ENCODE measurements around the gene TEN1. TPM values are rescaled to one million over a fixed set of nuclear protein-coding genes. Genes with fewer than 3 reads are reported as not detected.

TEN1 gene
- total RNA-seq, 2 experiments from 2014 or later, result 9.8 to 13.6 TPM

DNA sequence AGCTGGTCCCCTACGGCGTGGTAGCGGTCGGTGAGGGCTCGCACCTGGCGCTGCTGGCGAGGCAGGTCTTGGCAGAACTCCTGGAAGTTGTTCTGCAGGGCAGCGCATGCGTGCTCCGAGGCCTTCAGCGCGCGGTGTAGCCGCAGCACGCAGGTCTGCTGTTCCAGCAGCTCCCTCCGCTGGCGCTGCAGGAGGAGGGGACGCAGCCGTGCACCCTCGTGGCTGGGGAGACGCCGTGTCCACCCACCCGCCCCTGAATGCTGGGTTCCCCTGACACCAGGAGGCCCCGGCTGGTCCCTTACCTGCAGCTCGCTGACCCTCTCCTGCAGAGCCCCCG, 35.9 kb downstream of the TEN1 start:
- Mint-ChIP-seq H3K4me1 (peaks cover 3% of the 10 kb centered on the region), H3K27me3 (no peaks in the 10 kb centered on the region), H3K36me3 (ENCODE audit: low read depth) (no peaks in the 10 kb centered on the region), H3K27ac (no peak overlapping the region), H3K4me3 (no peak overlapping the region), H3K9me3 (ENCODE audit: low read depth) (no peaks in the 10 kb centered on the region)
- ChIA-PET CTCF (interaction anchor here (0.7 to 10.4 kb wide), 37 partner anchors 8 to 1895 kb away, joined by 3 to 139 read pairs (median 4); partner anchors contain the start of genes CDK3, EXOC7, GALR2 and MRPL38), POLR2A (no interaction called here)
- intact Hi-C loops (cut with DNase I, micrococcal nuclease), result loop anchor here (1.0 to 5.0 kb wide), 7 partner anchors 62 to 287 kb away; partner anchors contain the start of genes EXOC7 (in 2 of the 2) and ZACN (in 1 of the 2)
- no peak for DNase-seq
- ATAC-seq, result no peak

DNA sequence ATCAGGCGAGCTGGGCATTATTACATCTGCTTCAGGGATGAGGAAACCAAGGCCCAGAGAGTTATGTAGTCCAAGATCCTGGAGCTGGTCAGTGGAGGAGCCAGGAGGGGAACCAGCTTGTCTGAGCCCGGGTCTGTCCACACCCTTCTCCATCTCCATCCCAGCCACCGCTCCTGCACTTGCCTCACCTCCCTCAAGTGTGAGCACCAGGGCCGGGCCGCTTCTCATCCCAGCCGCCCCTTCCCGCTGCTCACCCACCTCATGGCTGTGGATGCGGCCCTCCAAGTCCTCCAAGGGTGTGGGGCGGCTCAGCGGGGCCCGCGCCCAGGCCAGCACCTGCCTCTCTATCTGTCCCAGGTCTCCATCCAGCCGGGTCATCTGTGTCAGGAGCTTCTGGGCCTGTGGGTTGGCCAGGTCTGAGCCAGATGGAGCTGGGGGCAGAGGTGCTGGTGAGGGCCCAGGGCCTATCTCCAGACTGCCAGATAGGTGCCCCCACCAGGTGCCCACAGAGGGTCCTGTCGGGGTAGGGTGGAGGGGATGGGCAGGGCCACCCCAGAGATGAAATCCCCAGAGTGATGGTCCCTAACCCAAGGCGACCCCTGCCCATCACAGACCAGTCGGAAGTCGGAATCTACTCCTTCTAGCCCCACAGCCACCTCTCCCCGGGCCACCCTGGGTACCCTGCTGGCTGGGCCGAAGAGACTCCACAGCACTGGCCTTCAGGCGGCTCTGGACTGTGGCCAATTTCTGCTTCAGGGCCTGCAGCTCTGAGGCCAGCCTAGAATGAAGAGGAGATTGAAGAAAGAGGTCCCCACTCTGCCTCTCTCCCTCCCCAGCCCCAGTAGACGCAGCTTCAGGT, 38.7 kb downstream of the TEN1 start:
- no peak overlapping the region for H3K27ac Mint-ChIP-seq

DNA sequence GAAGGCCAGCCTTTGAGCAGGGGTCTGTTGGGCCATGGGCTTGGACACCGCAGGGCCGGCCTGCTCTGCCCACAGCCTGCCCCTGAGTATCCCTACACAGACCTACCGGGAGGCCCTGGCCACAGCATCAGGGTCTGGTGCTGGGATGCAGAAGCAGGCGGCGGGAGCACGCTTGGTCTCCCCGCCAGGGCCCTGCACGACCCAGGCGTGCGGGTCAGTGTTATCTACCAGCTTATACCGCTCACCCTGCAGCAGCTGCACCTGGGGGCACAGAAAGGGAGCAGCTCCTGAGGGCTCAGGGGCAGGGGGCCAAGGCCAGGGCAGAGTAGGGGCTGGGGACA, 39.3 kb downstream of the TEN1 start:
- ATAC-seq (no peak), DNase-seq (no peak)
- intact Hi-C loops (cut with DNase I, micrococcal nuclease), result no loop called here
- peaks cover 3% of the 10 kb centered on the region for H3K4me1 Mint-ChIP-seq
- H3K27ac Mint-ChIP-seq, result no peak overlapping the region
- H3K27me3 Mint-ChIP-seq, result no peaks in the 10 kb centered on the region
- H3K4me3 Mint-ChIP-seq, result no peak overlapping the region
- ChIA-PET POLR2A (interaction anchor here (0.6 kb wide), 1 partner anchor 277 kb away, joined by 3 read pairs; no protein-coding TSS in a partner anchor), CTCF (interaction anchor here (0.5 kb wide), 1 partner anchor 335 kb away, joined by 4 read pairs; no protein-coding TSS in a partner anchor)
- no peaks in the 10 kb centered on the region for H3K9me3 Mint-ChIP-seq (ENCODE audit: low read depth)
- H3K36me3 Mint-ChIP-seq (ENCODE audit: low read depth), result no peaks in the 10 kb centered on the region

More for the DNA sequence above, 38.7 kb downstream of the TEN1 start:
- no peaks in the 10 kb centered on the region for H3K36me3 Mint-ChIP-seq (ENCODE audit: low read depth)
- CTCF ChIA-PET, result interaction anchor here (0.5 to 10.4 kb wide), 3 partner anchors 17 to 335 kb away, joined by 3 to 139 read pairs (median 4); partner anchors contain the start of gene CDK3
- intact Hi-C loops (cut with DNase I, micrococcal nuclease), result no loop called here
- no peak overlapping the region for H3K4me3 Mint-ChIP-seq
- ATAC-seq (no peak), DNase-seq (no peak)
- no peaks in the 10 kb centered on the region for H3K9me3 Mint-ChIP-seq (ENCODE audit: low read depth)
- POLR2A ChIA-PET, result interaction anchor here (0.6 kb wide), 1 partner anchor 278 kb away, joined by 3 read pairs; no protein-coding TSS in a partner anchor
- no peaks in the 10 kb centered on the region for H3K27me3 Mint-ChIP-seq
- H3K4me1 Mint-ChIP-seq, result peaks cover 3% of the 10 kb centered on the region

DNA sequence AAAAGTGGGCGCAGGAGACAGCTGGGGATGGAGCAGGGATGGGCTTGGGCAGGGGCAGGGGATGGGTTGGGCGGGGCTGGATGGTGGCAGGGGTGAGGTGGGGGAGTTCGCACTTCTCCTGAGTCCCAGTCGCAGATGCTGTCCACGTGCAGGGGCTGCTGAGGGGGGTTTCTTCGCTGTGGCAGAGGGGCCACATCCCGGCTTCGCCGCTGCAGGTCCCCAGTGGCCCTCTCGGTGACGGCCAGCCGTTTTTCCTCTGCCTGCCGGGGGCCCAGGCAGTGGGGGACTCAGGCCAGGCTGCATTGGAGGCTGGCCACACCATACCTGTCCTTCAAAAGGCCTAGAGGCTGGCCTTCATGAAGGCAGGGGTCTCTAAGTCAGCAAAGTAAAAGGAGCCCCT, 39.8 kb downstream of the TEN1 start:
- intact Hi-C loops (cut with DNase I, micrococcal nuclease), result no loop called here
- Mint-ChIP-seq H3K4me1 (peaks cover 3% of the 10 kb centered on the region), H3K9me3 (ENCODE audit: low read depth) (no peaks in the 10 kb centered on the region), H3K36me3 (ENCODE audit: low read depth) (no peaks in the 10 kb centered on the region), H3K27me3 (no peaks in the 10 kb centered on the region), H3K27ac (no peak overlapping the region), H3K4me3 (no peak overlapping the region)
- ATAC-seq, result no peak
- CTCF ChIA-PET, result interaction anchor here (1.3 to 2.9 kb wide), 5 partner anchors 8 to 281 kb away, joined by 3 to 12 read pairs (median 6); partner anchors contain the start of gene CDK3
- POLR2A ChIA-PET, result interaction anchor here (1.2 to 1.7 kb wide), 2 partner anchors 22 to 78 kb away, joined by 4 read pairs; partner anchors contain the start of gene FBF1
- no peak for DNase-seq

DNA sequence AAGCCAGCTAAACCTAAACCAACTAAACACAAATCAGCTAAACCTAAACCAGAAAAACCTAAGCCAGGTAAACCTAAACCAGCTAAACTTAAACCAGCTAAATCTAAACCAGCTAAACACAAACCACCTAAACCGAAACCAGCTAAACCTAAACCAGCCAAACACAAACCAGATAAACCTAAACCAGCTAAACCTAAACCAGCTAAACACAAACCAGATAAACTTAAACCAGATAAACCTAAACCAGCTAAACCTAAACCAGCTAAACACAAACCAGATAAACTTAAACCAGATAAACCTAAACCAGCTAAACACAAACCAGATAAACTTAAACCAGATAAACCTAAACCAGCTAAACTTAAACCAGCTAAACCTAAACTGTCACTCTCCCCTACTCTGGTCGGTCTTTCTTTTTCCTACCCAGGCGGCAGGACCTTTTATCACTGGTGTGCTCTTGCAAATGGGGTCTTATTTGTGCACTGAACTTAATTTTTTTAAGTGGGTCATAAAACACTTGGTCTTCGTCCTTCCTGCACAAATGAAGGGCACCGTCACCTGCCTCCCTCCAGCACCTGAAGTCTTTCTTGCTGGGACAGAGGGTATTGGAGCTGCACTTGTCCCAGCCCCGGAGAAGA, 40.9 kb downstream of the TEN1 start:
- Mint-ChIP-seq H3K4me3 (no peak overlapping the region), H3K9me3 (ENCODE audit: low read depth) (no peaks in the 10 kb centered on the region), H3K27ac (no peak overlapping the region), H3K36me3 (ENCODE audit: low read depth) (no peaks in the 10 kb centered on the region), H3K4me1 (no peaks in the 10 kb centered on the region), H3K27me3 (no peaks in the 10 kb centered on the region)
- intact Hi-C loops (cut with DNase I, micrococcal nuclease), result no loop called here
- DNase-seq (no peak), ATAC-seq (no peak)
- ChIA-PET CTCF (interaction anchor here (0.6 to 2.9 kb wide), 15 partner anchors 9 to 929 kb away, joined by 3 to 12 read pairs (median 4); partner anchors contain the start of gene CDK3), POLR2A (interaction anchor here (1.2 to 1.7 kb wide), 2 partner anchors 21 to 79 kb away, joined by 4 read pairs; partner anchors contain the start of gene FBF1)

DNA sequence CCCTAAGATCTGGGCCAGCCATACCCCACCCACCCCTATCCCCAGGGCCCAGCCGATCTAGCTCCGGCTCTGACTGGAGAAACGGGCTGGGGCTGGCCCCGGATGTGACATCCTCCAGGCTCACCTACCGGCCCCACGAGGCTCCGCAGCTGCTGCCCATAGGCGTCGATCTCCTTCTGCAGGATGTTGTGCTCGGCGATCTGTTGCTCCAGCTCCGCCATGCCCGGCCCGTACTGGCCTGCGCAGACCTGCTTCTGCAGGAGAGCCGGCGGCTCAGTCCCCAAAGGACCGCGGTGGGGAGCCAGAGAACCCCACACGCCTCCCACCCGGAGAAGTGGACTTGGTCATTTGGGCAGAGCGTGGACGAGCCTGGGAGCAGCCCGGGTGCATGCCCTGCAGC, 43.2 kb downstream of the TEN1 start:
- DNase-seq, result no peak
- ChIA-PET POLR2A (no interaction called here), CTCF (interaction anchor here (1.5 kb wide), 1 partner anchor 8 kb away, joined by 5 read pairs; no protein-coding TSS in a partner anchor)
- Mint-ChIP-seq H3K27me3 (no peaks in the 10 kb centered on the region), H3K4me1 (no peaks in the 10 kb centered on the region), H3K9me3 (ENCODE audit: low read depth) (no peaks in the 10 kb centered on the region), H3K27ac (no peak overlapping the region), H3K36me3 (ENCODE audit: low read depth) (no peaks in the 10 kb centered on the region), H3K4me3 (no peak overlapping the region)
- intact Hi-C loops (cut with DNase I, micrococcal nuclease), result no loop called here
- no peak for ATAC-seq

DNA sequence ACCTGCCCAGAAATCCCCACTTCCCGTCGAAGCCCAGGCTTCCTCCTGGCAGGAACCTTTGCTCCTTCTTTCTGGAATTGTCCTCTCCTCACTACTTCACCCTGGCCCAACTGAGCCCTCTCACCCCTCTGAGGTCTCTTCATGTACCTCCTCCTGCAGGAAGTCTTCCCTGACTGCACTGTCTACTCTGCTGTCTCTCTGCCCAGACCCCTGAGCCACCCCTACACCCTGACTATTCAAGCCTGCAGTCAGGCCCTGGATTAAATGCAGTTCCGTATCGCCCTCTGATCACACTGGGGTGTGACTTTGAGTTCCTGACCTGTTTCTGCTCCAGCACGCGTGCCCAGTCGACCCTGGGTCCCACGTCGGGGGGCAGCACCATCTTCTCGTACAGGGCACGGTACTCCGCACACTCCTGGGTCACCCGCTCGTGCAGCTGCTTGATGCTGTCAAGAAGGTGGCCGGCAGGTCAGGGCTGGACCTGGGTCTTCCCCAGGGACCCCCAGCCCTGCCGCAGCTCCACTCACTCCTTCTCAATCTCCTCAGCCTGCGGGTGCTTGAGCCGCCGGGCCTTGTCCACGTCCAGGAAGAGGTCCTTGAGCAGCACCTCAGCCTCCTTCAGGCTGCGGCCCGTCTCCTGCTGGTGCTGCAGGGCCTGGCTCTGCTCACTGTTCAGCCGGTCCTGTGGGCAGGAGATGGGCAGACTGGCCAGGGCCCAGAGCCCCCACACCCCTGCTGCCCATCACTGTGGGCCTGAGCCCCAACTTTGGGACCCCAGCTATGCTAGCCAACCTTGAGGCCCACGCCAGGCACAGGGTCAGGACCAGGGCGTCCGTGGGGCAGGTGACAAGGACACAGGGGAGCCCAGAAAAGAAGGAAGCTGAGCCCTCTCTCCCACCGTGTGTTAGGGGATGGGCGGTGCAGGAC, 44.2 kb downstream of the TEN1 start:
- intact Hi-C loops (cut with DNase I, micrococcal nuclease), result no loop called here
- CTCF ChIA-PET, result interaction anchor here (0.6 to 1.5 kb wide), 3 partner anchors 9 to 266 kb away, joined by 3 to 5 read pairs (median 3); no protein-coding TSS in a partner anchor
- H3K27ac Mint-ChIP-seq, result no peak overlapping the region
- no peaks in the 10 kb centered on the region for H3K4me1 Mint-ChIP-seq
- H3K9me3 Mint-ChIP-seq (ENCODE audit: low read depth), result no peaks in the 10 kb centered on the region
- ATAC-seq (no peak), DNase-seq (no peak)
- H3K27me3 Mint-ChIP-seq, result no peaks in the 10 kb centered on the region
- no peak overlapping the region for H3K4me3 Mint-ChIP-seq
- no peaks in the 10 kb centered on the region for H3K36me3 Mint-ChIP-seq (ENCODE audit: low read depth)
- POLR2A ChIA-PET, result no interaction called here

DNA sequence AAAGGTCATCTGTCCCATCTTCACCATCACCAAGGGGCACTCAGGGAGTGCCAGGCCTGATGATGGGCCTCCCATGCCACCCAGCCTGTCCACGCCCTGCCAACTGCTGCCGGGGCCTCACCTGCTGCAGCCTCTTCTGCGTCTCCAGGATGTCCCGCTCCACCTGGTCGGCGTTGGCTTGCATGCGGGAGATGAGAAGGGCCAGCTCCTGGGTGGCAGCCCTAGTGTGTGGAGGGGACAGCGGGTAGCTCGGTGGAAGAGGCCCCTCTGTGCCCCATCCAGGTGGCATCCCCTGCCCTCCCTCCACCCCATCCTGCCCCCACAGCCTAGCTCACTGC, 44.8 kb downstream of the TEN1 start:
- ChIA-PET POLR2A (no interaction called here), CTCF (interaction anchor here (0.6 kb wide), 2 partner anchors 96 to 266 kb away, joined by 3 read pairs; no protein-coding TSS in a partner anchor)

DNA sequence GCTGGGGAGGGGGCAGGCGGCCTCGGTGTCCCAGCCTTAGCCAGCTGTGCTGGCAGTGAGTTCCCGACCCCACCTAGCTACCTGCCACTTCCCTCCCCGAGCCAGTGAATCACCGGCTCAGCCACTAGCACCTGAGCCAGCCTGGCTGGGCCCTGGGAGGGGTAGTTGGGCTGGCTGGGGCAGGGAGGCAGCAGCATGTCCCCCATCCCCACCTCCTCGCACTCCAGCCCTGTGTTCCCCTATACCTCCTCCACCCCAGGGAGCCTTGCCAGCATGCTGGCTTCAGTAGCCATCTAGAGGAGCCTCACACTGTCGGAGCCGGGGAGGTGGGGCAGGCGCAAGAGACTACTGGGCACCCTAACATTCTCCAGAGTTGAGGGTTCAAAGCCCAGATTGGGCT, 45.3 kb downstream of the TEN1 start:
- Mint-ChIP-seq H3K27me3 (no peaks in the 10 kb centered on the region), H3K36me3 (ENCODE audit: low read depth) (no peaks in the 10 kb centered on the region), H3K9me3 (ENCODE audit: low read depth) (no peaks in the 10 kb centered on the region), H3K4me3 (no peak overlapping the region), H3K27ac (no peak overlapping the region), H3K4me1 (peaks cover 5% of the 10 kb centered on the region)
- ATAC-seq (no peak), DNase-seq (no peak)
- CTCF ChIA-PET, result no interaction called here
- intact Hi-C loops (cut with DNase I, micrococcal nuclease), result no loop called here
- POLR2A ChIA-PET, result no interaction called here

More for the DNA sequence above, 44.8 kb downstream of the TEN1 start:
- intact Hi-C loops (cut with DNase I, micrococcal nuclease), result no loop called here
- Mint-ChIP-seq H3K9me3 (ENCODE audit: low read depth) (no peaks in the 10 kb centered on the region), H3K36me3 (ENCODE audit: low read depth) (no peaks in the 10 kb centered on the region), H3K4me3 (no peak overlapping the region), H3K27ac (no peak overlapping the region), H3K4me1 (no peaks in the 10 kb centered on the region), H3K27me3 (no peaks in the 10 kb centered on the region)
- no peak for DNase-seq
- ATAC-seq, result no peak

DNA sequence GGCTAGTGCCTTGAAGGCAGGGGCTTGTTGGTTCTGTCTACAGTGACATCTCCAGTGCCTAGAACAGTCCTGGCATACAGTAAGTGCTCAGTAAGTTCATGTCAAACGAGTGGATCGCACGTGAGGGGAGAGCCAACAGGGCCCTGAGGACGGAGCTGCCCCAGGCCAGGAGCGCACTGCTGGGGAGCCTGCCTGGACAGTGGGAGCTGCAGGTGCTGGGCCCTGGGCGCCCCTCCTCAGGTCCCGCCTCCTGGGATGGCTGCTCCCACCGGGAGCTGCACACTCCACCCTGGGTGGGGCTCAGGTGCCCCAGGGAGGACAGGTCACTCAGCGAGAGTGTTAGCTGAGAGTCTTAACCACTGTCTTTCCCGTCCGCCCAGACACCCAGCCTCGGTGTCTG, 46.3 kb downstream of the TEN1 start:
- Mint-ChIP-seq H3K9me3 (ENCODE audit: low read depth) (no peaks in the 10 kb centered on the region), H3K4me1 (peaks cover 12% of the 10 kb centered on the region), H3K27me3 (no peaks in the 10 kb centered on the region), H3K4me3 (no peak overlapping the region), H3K36me3 (ENCODE audit: low read depth) (no peaks in the 10 kb centered on the region), H3K27ac (no peak overlapping the region)
- ATAC-seq, result no peak
- intact Hi-C loops (cut with DNase I, micrococcal nuclease), result no loop called here
- no peak for DNase-seq
- ChIA-PET CTCF (no interaction called here), POLR2A (no interaction called here)

DNA sequence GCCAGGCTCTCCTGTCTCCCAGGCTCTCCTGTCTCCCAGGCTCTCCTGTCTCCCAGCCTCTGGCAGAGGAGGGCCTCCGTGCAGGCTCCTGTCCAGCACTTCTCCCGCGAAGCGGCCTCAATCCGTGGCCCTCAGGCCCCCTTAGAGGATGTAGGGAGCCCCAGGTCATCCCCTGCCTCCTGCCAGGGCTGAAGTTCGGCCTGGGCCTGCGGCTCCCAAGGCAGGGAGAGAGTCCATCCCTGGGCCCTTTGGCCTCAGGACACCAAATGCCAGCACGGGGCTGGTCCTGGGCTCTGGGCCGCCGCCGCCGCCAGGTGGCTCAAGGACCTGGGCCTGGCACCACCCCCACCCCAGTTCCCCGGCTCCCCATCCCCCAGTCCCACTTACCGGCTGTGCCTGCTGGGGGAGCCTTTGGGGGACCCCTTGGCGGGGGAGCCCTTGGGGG, 47.7 kb downstream of the TEN1 start:
- CTCF ChIA-PET, result no interaction called here
- no peak overlapping the region for H3K27ac Mint-ChIP-seq
- H3K4me1 Mint-ChIP-seq, result peaks cover 12% of the 10 kb centered on the region

More for the DNA sequence above, 47.7 kb downstream of the TEN1 start:
- Mint-ChIP-seq H3K4me3 (no peak overlapping the region), H3K27me3 (no peaks in the 10 kb centered on the region), H3K9me3 (ENCODE audit: low read depth) (no peaks in the 10 kb centered on the region), H3K36me3 (ENCODE audit: low read depth) (no peaks in the 10 kb centered on the region)
- ATAC-seq, result no peak
- intact Hi-C loops (cut with DNase I, micrococcal nuclease), result no loop called here
- no peak for DNase-seq
- POLR2A ChIA-PET, result no interaction called here
